NCI-H146 (cell line): Measurements from ENCODE around the gene BACE1-AS.
"Not testable (repeated sequence)": the region's sequence is repeated elsewhere in the genome, so short reads cannot be mapped to it uniquely, and the experiment has no call there.

Experiments used
- DNase-seq: peaks from one replicate; lab custom pipeline; 2025; lab: John Stamatoyannopoulos, UW

BACE1-AS gene

DNA sequence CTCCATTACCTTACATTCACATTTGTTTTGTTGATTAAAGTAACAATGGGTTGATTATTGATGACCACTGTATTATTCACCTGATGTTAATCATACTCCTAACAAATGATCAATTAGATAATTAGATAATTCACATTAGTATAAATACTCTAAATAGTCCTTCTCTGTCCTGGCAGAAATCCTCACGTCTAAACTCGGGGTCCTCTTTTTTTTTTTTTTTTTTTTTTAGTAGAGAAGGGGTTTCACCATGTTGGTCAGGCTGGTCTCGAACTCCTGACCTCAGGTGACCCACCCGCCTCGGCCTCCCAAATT, 36.1 kb downstream of the BACE1-AS start:
- DNase-seq = not testable (repeated sequence)

- peak; percentile 97 for DNase-seq
Observed at GRCh38 chr11:117327567-117328374, 36.6 kb downstream of the BACE1-AS start, which contains the start of gene CEP164. Gene CEP164 (plus strand): TSS chr11:117327854. CDS start chr11:117338587, 10,733 bp downstream.

- peak; percentile 27 for DNase-seq
Observed at GRCh38 chr11:117328375-117329010, 37.3 kb downstream of the BACE1-AS start.

DNA sequence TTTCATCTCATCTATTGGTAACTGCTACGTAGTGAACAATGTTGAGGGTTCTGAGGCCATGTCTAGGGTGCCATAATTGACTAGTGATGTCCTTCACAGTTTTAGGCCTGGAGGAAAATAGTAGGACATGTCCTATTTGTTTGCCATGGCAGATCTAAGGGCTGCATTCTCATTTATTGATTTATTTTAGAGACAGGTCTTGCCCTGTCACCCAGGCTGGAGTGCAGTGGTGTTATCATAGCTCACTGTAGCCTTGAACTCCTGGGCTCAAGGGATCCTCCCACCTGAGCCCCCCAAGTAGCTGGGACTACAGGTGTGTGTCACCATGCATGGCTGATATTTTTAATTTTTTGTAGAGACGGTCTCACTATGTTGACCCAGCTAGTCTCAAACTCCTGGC, 41.7 kb downstream of the BACE1-AS start:
- DNase-seq = no peak

DNA sequence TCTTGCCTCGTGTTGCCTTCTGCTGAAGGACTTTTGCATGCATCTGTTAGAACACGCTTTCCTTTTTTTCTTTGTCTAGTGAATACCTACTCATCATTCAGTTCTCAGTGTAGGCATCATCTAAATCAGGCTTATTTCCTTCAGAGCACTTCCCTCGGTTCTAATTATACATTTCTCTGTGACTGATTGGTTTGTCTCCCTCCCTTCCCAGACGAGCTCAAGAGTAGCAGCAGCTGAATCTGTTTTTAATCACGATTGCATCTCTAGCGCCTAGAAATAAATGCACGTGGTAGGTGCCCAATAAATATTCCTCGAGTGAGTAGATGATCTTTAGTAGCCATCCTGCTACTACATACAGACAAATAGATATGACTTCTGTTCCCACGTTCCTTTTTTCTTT, 42.8 kb downstream of the BACE1-AS start:
- DNase-seq = no peak

- DNase-seq = no peak
Observed at GRCh38 chr11:117334896-117335295, 43.8 kb downstream of the BACE1-AS start.

- DNase-seq = no peak
Observed at GRCh38 chr11:117335399-117335798, 44.3 kb downstream of the BACE1-AS start.

DNA sequence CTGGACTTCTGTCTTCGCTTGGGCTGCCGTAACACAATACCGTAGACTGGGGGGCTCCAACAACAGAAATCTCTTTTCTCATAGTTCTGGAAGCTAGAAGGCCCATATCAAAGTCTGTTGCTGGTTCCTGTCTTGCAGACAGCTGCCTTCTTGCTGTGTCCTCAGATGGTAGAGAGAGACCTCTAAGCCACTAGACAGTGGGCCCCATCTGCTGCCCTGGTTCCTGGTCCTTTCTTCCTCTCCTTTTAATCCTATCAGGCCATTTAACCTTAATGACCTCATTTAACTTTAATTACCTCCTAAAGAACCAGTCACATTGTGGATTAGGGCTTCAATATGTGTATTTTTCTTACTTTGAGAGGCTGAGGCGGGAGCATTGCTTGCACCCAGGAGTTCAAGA, 45.9 kb downstream of the BACE1-AS start:
- DNase-seq = no peak
